Mesendoderm (in vitro differentiated cells): ENCODE data around the gene ADAMTS19.
A peak's percentile ranks its signal among the peaks of the same experiment; 100 is the strongest.

Source experiments
- DNase-seq: peaks from one replicate; pipeline ENCODE4 v3.0.0; 2013
- H2AK5ac ChIP-seq: 2 replicates; pipeline ENCODE4 v1.6.1; 2013; ENCODE audit warnings: low read length, inconsistent platforms
- H2BK120ac ChIP-seq: 2 replicates; pipeline ENCODE4 v1.6.1; 2013; ENCODE audit warnings: low read depth, mild to moderate bottlenecking, low read length, moderate library complexity, mixed read lengths
- H2BK15ac ChIP-seq: replicated peaks from 2 replicates; pipeline ENCODE4 v1.6.1; 2013; ENCODE audit warnings: low read depth, mild to moderate bottlenecking, moderate library complexity
- H2BK5ac ChIP-seq: 2 replicates; pipeline ENCODE4 v1.6.1; 2013; ENCODE audit warnings: low read length, inconsistent platforms
- H3K18ac ChIP-seq: 2 replicates; pipeline ENCODE4 v1.6.1; 2013; ENCODE audit warnings: mild to moderate bottlenecking, low read length, mixed read lengths
- H3K23ac ChIP-seq: one replicate; pipeline ENCODE4 v1.6.1; 2013; ENCODE audit warnings: low read length
- H3K27ac ChIP-seq: 2 replicates; pipeline ENCODE4 v1.5.1; 2013; ENCODE audit warnings: low read depth, mild to moderate bottlenecking, inconsistent platforms, low read length, moderate library complexity
- H3K27me3 ChIP-seq: 2 replicates; pipeline ENCODE4 v1.6.1; 2013; ENCODE audit warnings: low read length, control low read depth, mild to moderate bottlenecking, inconsistent platforms; ENCODE audit not compliant: insufficient read depth, poor library complexity
- H3K36me3 ChIP-seq: 2 replicates; pipeline ENCODE4 v1.6.1; 2013; ENCODE audit warnings: low read length, inconsistent platforms; ENCODE audit not compliant: control insufficient read depth, insufficient read depth
- H3K4ac ChIP-seq: one replicate; pipeline ENCODE4 v1.6.1; 2013; ENCODE audit warnings: low read depth, mild to moderate bottlenecking, low read length, moderate library complexity
- H3K4me1 ChIP-seq: 2 replicates; pipeline ENCODE4 v1.6.1; 2013; ENCODE audit warnings: low read depth, low read length, inconsistent platforms; ENCODE audit not compliant: control insufficient read depth
- H3K4me2 ChIP-seq: 2 replicates; pipeline ENCODE4 v1.6.1; 2013; ENCODE audit warnings: low read length
- H3K4me3 ChIP-seq: 2 replicates; pipeline ENCODE4 v1.5.1; 2013; ENCODE audit warnings: mild to moderate bottlenecking, low read length
- H3K56ac ChIP-seq: one replicate; pipeline ENCODE4 v1.6.1; 2013; ENCODE audit warnings: low read length
- H3K79me1 ChIP-seq: 2 replicates; pipeline ENCODE4 v1.6.1; 2013; ENCODE audit warnings: low read length, inconsistent platforms
- H3K79me2 ChIP-seq: 2 replicates; pipeline ENCODE4 v1.6.1; 2013; ENCODE audit warnings: mild to moderate bottlenecking, low read length; ENCODE audit not compliant: control insufficient read depth, insufficient read depth
- H3K9ac ChIP-seq: 2 replicates; pipeline ENCODE4 v1.6.1; 2013; ENCODE audit warnings: low read length, inconsistent platforms
- H4K5ac ChIP-seq: one replicate; pipeline ENCODE4 v1.6.1; 2013; ENCODE audit warnings: low read length
- H4K8ac ChIP-seq: one replicate; pipeline ENCODE4 v1.6.1; 2013; ENCODE audit warnings: low read depth, mild to moderate bottlenecking, control low read depth, low read length, moderate library complexity
- WGBS: extraction: QIAGEN DNeasy Blood & Tissue Kit; methylation state at CpG from one replicate; pipeline ENCODE4 v1.1.7; 2013; ENCODE audit warnings: low lambda C conversion rate, missing lambda C conversion rate; ENCODE audit not compliant: insufficient coverage; ENCODE audit errors: extremely low coverage; 5-methylcytosine and 5-hydroxymethylcytosine counted together

ADAMTS19 gene

DNA sequence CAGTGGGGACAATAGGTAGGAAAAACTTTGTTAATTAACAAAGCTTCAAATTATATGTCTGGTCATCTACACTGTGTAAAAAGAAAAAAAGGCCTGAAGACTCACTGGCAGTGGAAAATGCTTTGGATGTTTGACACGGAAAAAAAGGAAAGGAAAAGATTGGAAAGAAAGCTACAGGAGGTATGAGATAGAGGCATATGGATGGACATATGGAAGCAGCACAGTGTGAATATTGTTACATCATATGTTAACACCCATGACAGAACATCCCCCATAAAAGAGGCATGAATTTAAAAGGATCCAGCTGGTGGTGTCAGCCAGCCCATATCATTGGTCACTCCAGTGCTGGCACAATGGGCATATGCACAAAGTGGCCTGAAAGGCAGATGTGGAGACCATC, 19.0 kb upstream of the ADAMTS19 start:
- Histone ChIP-seq H3K18ac (no peak overlapping the region), H4K5ac (no peak overlapping the region), H3K79me1 (no peaks in the 10 kb centered on the region), H2BK15ac (no peak overlapping the region), H3K4me1 (no peaks in the 10 kb centered on the region), H3K27me3 (no peaks in the 10 kb centered on the region), H3K36me3 (no peaks in the 10 kb centered on the region), H3K4me2 (no peak overlapping the region), H3K4ac (no peak overlapping the region), H3K56ac (no peak overlapping the region), H3K4me3 (no peak overlapping the region), H3K23ac (no peak overlapping the region), H3K27ac (no peak overlapping the region), H4K8ac (no peak overlapping the region), H3K79me2 (no peaks in the 10 kb centered on the region), H3K9ac (no peak overlapping the region), H2BK120ac (no peak overlapping the region), H2AK5ac (no peak overlapping the region), H2BK5ac (no peak overlapping the region)
- WGBS = no CpG with 5 or more reads among the region's 1 CpG
- DNase-seq = no peak

- no peak overlapping the region for H4K5ac ChIP-seq
- no CpG with 5 or more reads among the region's 2 CpGs for WGBS
- H3K4ac ChIP-seq = no peak overlapping the region
- no peak for DNase-seq
- H3K4me2 ChIP-seq = no peak overlapping the region
- no peaks in the 10 kb centered on the region for H3K79me1 ChIP-seq
- no peak overlapping the region for H4K8ac ChIP-seq
- no peaks in the 10 kb centered on the region for H3K27me3 ChIP-seq
- no peak overlapping the region for H2BK5ac ChIP-seq
- no peak overlapping the region for H3K23ac ChIP-seq
- no peak overlapping the region for H2BK120ac ChIP-seq
- no peaks in the 10 kb centered on the region for H3K4me1 ChIP-seq
- H3K56ac ChIP-seq = no peak overlapping the region
- no peaks in the 10 kb centered on the region for H3K36me3 ChIP-seq
- H3K9ac ChIP-seq = no peak overlapping the region
- no peak overlapping the region for H3K18ac ChIP-seq
- no peak overlapping the region for H3K4me3 ChIP-seq
- no peak overlapping the region for H3K27ac ChIP-seq
- H3K79me2 ChIP-seq = no peaks in the 10 kb centered on the region
- no peak overlapping the region for H2BK15ac ChIP-seq
- no peak overlapping the region for H2AK5ac ChIP-seq
Measured at GRCh38 chr5:129445379-129445778, 14.7 kb upstream of the ADAMTS19 start.

DNA sequence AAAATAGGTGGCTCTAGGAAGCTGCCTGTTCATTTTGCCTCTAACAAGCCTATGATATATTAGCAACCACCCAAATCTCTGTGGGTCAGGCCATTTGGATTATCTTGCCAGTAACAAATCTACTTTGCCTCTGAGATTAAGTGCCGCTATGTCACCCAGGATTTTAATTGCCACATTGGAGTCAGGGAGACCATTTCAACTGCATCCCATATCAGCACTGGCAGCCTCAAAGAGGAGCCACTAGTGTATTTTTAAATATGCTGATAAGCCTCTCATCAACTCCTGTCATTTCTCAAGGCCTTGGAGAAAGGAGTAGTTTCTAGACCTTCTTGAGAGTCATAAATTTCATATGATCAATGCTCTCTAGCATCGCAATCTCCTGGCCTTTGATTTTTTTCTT, 12.1 kb upstream of the ADAMTS19 start:
- Histone ChIP-seq H3K27ac (no peak overlapping the region), H3K4me1 (no peaks in the 10 kb centered on the region), H3K79me2 (no peaks in the 10 kb centered on the region), H3K23ac (no peak overlapping the region), H3K9ac (no peak overlapping the region), H3K36me3 (no peaks in the 10 kb centered on the region), H3K4me3 (no peak overlapping the region), H2BK120ac (no peak overlapping the region), H3K18ac (no peak overlapping the region), H3K79me1 (no peaks in the 10 kb centered on the region), H3K27me3 (no peaks in the 10 kb centered on the region), H3K4ac (no peak overlapping the region), H2BK5ac (no peak overlapping the region), H3K4me2 (no peak overlapping the region), H3K56ac (no peak overlapping the region), H2BK15ac (no peak overlapping the region), H4K8ac (no peak overlapping the region), H4K5ac (no peak overlapping the region), H2AK5ac (no peak overlapping the region)
- WGBS = no CpG with 5 or more reads among the region's 2 CpGs
- no peak for DNase-seq

GRCh38 chr5:129448654-129449053, 11.4 kb upstream of the ADAMTS19 start:
- no CpG with 5 or more reads among the region's 4 CpGs for WGBS
- no peaks in the 10 kb centered on the region for H3K79me1 ChIP-seq
- H3K23ac ChIP-seq = no peak overlapping the region
- H3K4ac ChIP-seq = no peak overlapping the region
- H3K27ac ChIP-seq = no peak overlapping the region
- no peak overlapping the region for H3K4me3 ChIP-seq
- no peak overlapping the region for H4K5ac ChIP-seq
- H3K27me3 ChIP-seq = no peaks in the 10 kb centered on the region
- H2BK120ac ChIP-seq = no peak overlapping the region
- no peak overlapping the region for H2BK5ac ChIP-seq
- no peak overlapping the region for H2BK15ac ChIP-seq
- no peak overlapping the region for H3K9ac ChIP-seq
- H2AK5ac ChIP-seq = no peak overlapping the region
- H4K8ac ChIP-seq = no peak overlapping the region
- H3K18ac ChIP-seq = no peak overlapping the region
- no peak overlapping the region for H3K56ac ChIP-seq
- H3K36me3 ChIP-seq = no peaks in the 10 kb centered on the region
- H3K4me1 ChIP-seq = no peaks in the 10 kb centered on the region
- H3K4me2 ChIP-seq = no peak overlapping the region
- H3K79me2 ChIP-seq = no peaks in the 10 kb centered on the region
- DNase-seq = no peak

- no peaks in the 10 kb centered on the region for H3K79me2 ChIP-seq
- H4K5ac ChIP-seq = no peak overlapping the region
- H3K18ac ChIP-seq = no peak overlapping the region
- no peak for DNase-seq
- H2BK120ac ChIP-seq = no peak overlapping the region
- no peak overlapping the region for H3K23ac ChIP-seq
- H3K4me3 ChIP-seq = no peak overlapping the region
- H2AK5ac ChIP-seq = no peak overlapping the region
- no peak overlapping the region for H3K56ac ChIP-seq
- H3K4me1 ChIP-seq = peaks cover 6% of the 10 kb centered on the region
- no CpG with 5 or more reads among the region's 2 CpGs for WGBS
- no peaks in the 10 kb centered on the region for H3K27me3 ChIP-seq
- H3K27ac ChIP-seq = no peak overlapping the region
- no peak overlapping the region for H2BK5ac ChIP-seq
- no peaks in the 10 kb centered on the region for H3K36me3 ChIP-seq
- H4K8ac ChIP-seq = no peak overlapping the region
- no peak overlapping the region for H3K4me2 ChIP-seq
- H3K9ac ChIP-seq = no peak overlapping the region
- no peak overlapping the region for H2BK15ac ChIP-seq
- H3K79me1 ChIP-seq = no peaks in the 10 kb centered on the region
- no peak overlapping the region for H3K4ac ChIP-seq
Measured at GRCh38 chr5:129454461-129454860, 5.6 kb upstream of the ADAMTS19 start.

- H3K4me2 ChIP-seq = peak overlapping the region; percentile 88
- no peak overlapping the region for H4K8ac ChIP-seq
- H2AK5ac ChIP-seq = no peak overlapping the region
- WGBS = no CpG with 5 or more reads among the region's 11 CpGs
- no peak overlapping the region for H3K23ac ChIP-seq
- H3K56ac ChIP-seq = peak overlapping the region; percentile 95
- peak overlapping the region; percentile 20 for H3K4me3 ChIP-seq
- H3K79me2 ChIP-seq = peaks cover 19% of the 10 kb centered on the region
- H2BK15ac ChIP-seq = no peak overlapping the region
- H3K18ac ChIP-seq = peak overlapping the region; percentile 86
- no peak overlapping the region for H2BK120ac ChIP-seq
- no peaks in the 10 kb centered on the region for H3K79me1 ChIP-seq
- H3K27me3 ChIP-seq = no peaks in the 10 kb centered on the region
- H3K36me3 ChIP-seq = no peaks in the 10 kb centered on the region
- no peak overlapping the region for H2BK5ac ChIP-seq
- peak overlapping the region; percentile 85 for H3K9ac ChIP-seq
- peaks cover 6% of the 10 kb centered on the region for H3K4me1 ChIP-seq
- peak overlapping the region; percentile 34 for H3K27ac ChIP-seq
- peak; percentile 84 for DNase-seq
- peak overlapping the region; percentile 8 for H3K4ac ChIP-seq
- no peak overlapping the region for H4K5ac ChIP-seq
Measured at GRCh38 chr5:129459450-129459776, 685 bp upstream of the ADAMTS19 start.
